SW480 (cell line): ENCODE results near the gene RAI14.
"Not testable (repeated sequence)": the region's sequence is repeated elsewhere in the genome, so short reads cannot be mapped to it uniquely, and the experiment has no call there.

Experiments
- DNase-seq: peaks from one replicate; pipeline ENCODE4 v3.0.0-alpha.2; 2016; ENCODE audit warnings: low spot score

The RAI14 gene

DNA sequence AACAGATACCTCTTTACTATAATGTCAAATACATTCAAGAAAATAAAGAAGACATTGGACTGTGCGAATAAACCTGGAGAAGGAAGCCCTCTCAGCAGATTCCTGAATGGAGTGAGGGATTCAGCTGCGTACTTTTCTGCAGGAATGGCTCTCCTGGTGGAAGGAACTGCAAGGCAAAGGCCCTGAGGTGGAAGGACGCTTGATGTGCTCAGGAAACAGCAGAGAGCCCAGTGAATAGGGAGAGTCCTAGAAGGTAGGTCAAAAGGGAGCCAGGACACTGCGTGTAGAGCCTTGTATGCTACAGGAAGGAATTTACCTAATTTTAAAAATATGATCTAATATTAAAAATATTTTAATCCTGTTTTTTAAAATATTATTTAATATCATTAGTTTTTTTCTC is 114.4 kb downstream of the RAI14 start:
- DNase-seq: no peak

- no peak for DNase-seq
These were observed 114.9 kb downstream of the RAI14 start for GRCh38 chr5:34771076-34771475.

DNA sequence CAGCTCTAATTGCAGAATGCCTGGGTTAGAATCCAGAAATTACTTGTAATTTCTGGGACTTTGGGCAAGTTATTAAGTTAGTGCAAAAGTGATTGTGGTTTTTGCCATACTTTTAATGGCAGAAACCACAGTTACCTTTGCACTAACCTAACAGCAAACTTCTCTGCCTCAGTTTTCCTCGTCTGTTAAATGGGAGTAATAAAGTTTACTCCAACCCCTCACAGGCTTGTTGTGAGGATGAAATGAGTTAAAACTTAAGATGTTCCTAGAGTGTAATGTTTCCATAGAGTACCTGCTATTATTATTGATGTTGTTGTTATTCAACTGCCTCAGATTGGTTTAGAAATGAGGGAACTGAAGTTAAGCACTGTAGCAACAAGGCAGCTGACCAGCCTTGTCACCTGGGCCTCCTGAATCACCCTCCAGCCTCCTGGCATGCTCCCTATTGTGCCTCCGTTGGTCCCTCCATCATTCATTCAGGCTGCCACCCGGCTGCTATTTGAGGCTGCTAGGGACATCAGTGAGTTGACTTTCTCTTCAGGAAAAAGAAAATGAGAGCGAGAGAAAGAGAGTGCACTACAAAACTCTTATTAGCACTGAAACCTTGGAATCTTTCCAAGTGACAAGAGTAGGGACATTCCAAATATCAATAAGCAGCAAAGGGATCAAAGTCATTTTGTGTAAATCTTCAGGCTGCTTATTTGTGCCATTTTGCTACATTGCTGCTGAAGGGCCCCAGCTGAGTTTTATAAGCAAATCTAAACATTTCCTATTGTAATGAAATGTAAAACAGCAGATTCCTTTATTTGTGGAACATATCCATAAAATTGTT is 116.4 kb downstream of the RAI14 start:
- DNase-seq: no peak

GRCh38 chr5:34774139-34774538 is 118.0 kb downstream of the RAI14 start:
- no peak for DNase-seq

- not testable (repeated sequence) for DNase-seq
These were observed 118.5 kb downstream of the RAI14 start for GRCh38 chr5:34774678-34775077.

DNA sequence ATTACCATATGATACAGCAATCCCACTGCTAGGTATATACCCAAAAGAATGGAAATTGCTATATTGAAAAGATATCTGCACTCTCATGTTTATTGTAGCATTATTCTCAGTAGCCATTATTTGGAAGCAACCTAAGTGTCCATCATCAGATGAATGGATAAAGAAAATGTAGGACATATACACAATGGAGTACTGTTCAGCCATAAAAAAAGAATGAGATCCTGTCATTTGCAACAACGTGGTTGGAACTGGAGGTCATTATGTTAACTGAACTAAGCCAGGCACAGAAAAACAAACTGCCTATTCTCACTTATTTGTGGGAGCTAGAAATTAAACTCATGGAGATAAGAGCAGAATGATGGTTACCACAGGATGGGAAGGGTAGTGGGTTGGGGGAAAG is 119.8 kb downstream of the RAI14 start:
- DNase-seq: no peak

DNA sequence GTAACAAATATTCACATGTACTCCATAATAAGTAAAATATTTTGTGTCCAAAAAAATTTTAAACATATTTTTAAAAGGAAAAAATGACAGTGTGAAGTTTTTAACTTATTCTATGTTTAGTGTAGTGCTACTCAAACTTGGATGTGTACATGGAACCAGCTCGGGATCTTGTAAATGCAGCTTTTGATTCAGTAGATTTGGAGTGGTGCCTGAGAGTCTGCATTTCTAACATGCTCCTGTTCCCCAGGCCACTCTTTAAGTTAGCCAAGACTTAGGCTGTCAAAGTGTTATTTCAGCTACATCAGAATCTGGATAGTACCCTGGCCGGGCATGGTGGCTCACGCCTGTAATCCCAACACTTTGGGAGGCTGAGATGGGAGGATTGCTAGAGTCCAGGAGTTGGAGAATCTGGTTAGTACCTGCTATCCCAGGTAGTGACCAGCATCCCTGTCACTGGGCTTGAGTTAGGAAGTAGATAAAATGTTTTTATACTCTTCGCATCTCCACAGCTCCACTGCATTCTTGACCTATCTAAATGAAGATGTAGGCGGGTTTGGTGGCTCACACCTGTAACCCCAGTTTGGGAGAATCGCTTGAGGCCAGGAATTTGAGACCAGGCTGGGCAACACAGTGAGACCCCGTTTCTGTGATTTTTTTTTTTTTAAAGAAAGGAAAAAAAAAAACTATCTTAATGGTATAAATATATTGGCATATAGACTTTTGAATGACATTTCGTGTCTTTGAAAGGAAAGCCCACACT is 122.1 kb downstream of the RAI14 start:
- DNase-seq: no peak

GRCh38 chr5:34783892-34784291 is 127.8 kb downstream of the RAI14 start:
- not testable (repeated sequence) for DNase-seq

GRCh38 chr5:34787035-34787434 is 130.9 kb downstream of the RAI14 start:
- no peak for DNase-seq

DNA sequence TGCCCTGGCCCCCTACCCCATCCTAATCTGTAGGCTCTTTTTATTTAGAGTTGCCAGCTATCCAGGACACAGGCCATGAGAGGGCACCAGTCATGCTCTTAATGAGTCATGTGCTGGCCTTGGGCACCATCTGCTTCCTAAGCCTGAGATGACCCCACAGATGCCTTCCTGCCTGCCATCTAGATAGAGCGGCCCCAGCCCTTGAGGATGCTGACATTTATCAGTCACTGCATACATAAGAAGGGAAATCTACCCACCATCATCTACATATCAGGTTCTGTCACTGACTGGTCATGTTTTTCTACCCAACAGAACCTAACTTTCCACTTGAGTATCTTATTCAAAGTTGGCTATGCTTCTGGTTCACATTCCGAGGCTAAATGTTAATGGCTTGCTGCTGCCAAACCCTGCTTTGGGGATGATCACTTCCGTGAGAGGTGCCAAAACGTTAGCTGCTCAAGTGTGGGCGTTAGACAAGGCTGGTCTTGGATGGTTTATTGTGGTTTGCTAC is 132.9 kb downstream of the RAI14 start:
- DNase-seq: no peak

GRCh38 chr5:34789639-34790038 is 133.5 kb downstream of the RAI14 start:
- DNase-seq: no peak

DNA sequence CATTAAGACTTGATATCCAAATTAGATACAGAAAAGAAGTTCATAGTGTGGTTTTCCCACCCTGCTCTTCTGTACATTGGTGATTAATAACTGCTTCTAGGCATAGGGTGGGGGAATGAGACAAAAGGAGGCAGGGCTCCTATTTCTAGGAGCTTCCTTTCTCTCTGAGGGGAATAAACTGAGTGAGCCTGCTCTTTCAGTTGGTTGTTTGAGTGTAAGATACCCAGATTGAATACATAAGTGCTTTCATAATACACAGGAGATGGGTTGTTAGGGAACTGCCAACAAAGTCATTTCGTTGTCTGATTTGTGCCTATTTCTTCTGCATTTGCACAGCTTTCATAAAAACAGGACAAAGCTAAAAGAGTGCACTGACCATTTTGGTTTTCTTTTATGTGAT is 133.9 kb downstream of the RAI14 start:
- DNase-seq: no peak

GRCh38 chr5:34791761-34792244 is 135.7 kb downstream of the RAI14 start:
- DNase-seq: no peak

- DNase-seq: no peak
These were observed 146.9 kb downstream of the RAI14 start for GRCh38 chr5:34802834-34803563.

- DNase-seq: no peak
These were observed 148.0 kb downstream of the RAI14 start for GRCh38 chr5:34803974-34804732.

- DNase-seq: no peak
These were observed 148.8 kb downstream of the RAI14 start for GRCh38 chr5:34804913-34805312.

- DNase-seq: no peak
These were observed 150.4 kb downstream of the RAI14 start for GRCh38 chr5:34806532-34806931.

GRCh38 chr5:34811706-34812105 is 155.6 kb downstream of the RAI14 start:
- DNase-seq: no peak

- DNase-seq: no peak
These were observed 157.4 kb downstream of the RAI14 start for GRCh38 chr5:34813509-34813908.

- DNase-seq: no peak
These were observed 161.6 kb downstream of the RAI14 start for GRCh38 chr5:34817558-34818351.

DNA sequence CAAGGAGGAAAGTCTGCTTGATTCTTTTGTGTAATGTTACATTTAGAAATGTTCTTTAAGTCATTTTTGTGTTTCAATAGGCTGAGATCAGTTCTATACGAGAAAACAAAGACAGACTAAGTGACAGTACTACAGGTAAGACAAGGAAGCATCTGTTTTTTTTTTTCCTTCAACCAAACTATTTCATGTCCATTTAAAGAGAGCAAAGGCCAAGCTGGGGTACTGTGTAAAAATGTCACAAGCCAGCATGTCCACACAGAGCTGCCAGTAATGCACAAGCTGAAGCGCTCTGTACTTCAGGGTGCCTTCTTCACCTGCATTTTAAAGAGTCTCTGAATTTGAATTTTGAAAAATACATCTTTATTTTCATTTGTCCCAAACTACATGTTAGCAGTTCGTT is 162.6 kb downstream of the RAI14 start:
- no peak for DNase-seq
